ENCODE results near the gene NDOR1. TPM values are rescaled to one million over a fixed set of nuclear protein-coding genes. Genes with fewer than 3 reads are reported as not detected.

Gene NDOR1
- total and polyA plus RNA-seq, 2 of the 8 experiments (the other 6 are each of a cell fraction or from before 2014, with no cell fraction given), result 25.7 to 32.3 TPM

DNA sequence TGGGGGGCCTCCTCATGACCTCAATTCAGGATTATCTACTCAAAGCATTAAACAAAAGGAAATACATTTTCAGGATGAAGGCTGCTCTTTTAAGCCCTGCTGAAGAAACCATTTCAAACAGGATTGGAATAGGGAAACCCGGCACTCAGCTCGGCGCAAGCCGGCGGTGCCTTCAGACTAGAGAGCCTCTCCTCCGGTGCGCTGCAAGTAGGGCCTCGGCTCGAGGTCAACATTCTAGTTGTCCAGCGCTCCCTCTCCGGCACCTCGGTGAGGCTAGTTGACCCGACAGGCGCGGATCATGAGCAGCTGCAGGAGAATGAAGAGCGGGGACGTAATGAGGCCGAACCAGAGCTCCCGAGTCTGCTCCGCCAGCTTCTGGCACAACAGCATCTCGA lies 772 bp upstream of the NDOR1 start:
- Histone ChIP-seq H3K4me2 (ENCODE audit: insufficient read depth in 1 of 2, low read depth in 2 of 2, low read length in 2 of 2) (peak overlapping the region; percentile 90 to 91), H3K79me2 (ENCODE audit: control insufficient read depth in 1 of 2, insufficient read depth in 2 of 2, low read length in 2 of 2) (peaks cover 0 to 46% of the 10 kb centered on the region in 2 experiments; a peak in 3 of 4 replicates), H3K27ac (ENCODE audit: low read depth, low read length) (no peak overlapping the region), H2BK12ac (ENCODE audit: low read depth, low read length) (no peak overlapping the region), H4K5ac (ENCODE audit: insufficient read length, low read depth, low read length) (no peak overlapping the region), H3K4me3 (ENCODE audit: extremely low read depth in 1 of 4, insufficient read depth in 2 of 4, low read depth in 3 of 4, low read length in 4 of 4) (peak overlapping the region; percentile 78 to 96 (median 89)), H2BK120ac (replicated peaks; ENCODE audit: low read depth, low read length) (no peak overlapping the region), H2AFZ (ENCODE audit: low read length) (no peak overlapping the region), H2BK20ac (ENCODE audit: low read length) (no peak overlapping the region), H3K56ac (replicated peaks; ENCODE audit: insufficient read length, low read depth, low read length) (no peak overlapping the region), H2AK5ac (ENCODE audit: low read depth, low read length) (no peak overlapping the region), H2BK5ac (ENCODE audit: low read depth, low read length) (peak overlapping the region; percentile 66; the same call in 1 of the 2 replicates), H3K27me3 (replicated peaks in 1 of 4; ENCODE audit: control insufficient read depth in 3 of 4, extremely low read depth in 1 of 4, insufficient read depth in 3 of 4, low read length in 3 of 4) (no peaks in the 10 kb centered on the region), H3K18ac (ENCODE audit: extremely low read depth, low read length) (no peak overlapping the region), H4K20me1 (replicated peaks in 1 of 2; ENCODE audit: control insufficient read depth in 1 of 2, insufficient read depth in 2 of 2, low read length in 2 of 2) (peaks cover 0 to 12% of the 10 kb centered on the region in 2 experiments), H3K4me1 (replicated peaks in 1 of 4; ENCODE audit: control insufficient read depth in 3 of 4, insufficient read depth in 4 of 4, low read length in 3 of 4) (peaks cover 7 to 25% (median 14%) of the 10 kb centered on the region in 4 experiments), H3K9me3 (ENCODE audit: insufficient read depth in 2 of 2, low read depth in 1 of 2, low read length in 1 of 2) (no peaks in the 10 kb centered on the region), H3K23ac (ENCODE audit: insufficient read length) (no peak overlapping the region), H3K36me3 (ENCODE audit: control insufficient read depth in 2 of 4, insufficient read depth in 4 of 4, low read length in 3 of 4) (peaks cover 0 to 4% (median 0%) of the 10 kb centered on the region in 4 experiments; a peak in 1 of 8 replicates), H4K8ac (ENCODE audit: extremely low read depth, insufficient read depth, low read length) (peak overlapping the region; percentile 97; the same call in 1 of the 2 replicates), H4K91ac (replicated peaks; ENCODE audit: insufficient read length, low read length) (no peak overlapping the region), H3K9ac (replicated peaks in 1 of 4; ENCODE audit: extremely low read depth in 1 of 4, low read depth in 3 of 4, low read length in 3 of 4) (peak overlapping the region; percentile 84 to 99 (median 89)), H2BK15ac (ENCODE audit: low read length) (no peak overlapping the region; the same call in 1 of the 2 replicates), H3K79me1 (ENCODE audit: low read depth, low read length) (peaks cover 17% of the 10 kb centered on the region), H3K14ac (ENCODE audit: insufficient read length) (no peak overlapping the region), H3K4ac (replicated peaks; ENCODE audit: insufficient read length, low read depth, low read length) (no peak overlapping the region), H3K23me2 (ENCODE audit: low read depth, low read length) (peaks cover 17% of the 10 kb centered on the region)
- TF ChIP-seq CTBP2 (IDR thresholded peaks at IDR 0.05; ENCODE audit: borderline replicate concordance, insufficient read depth, insufficient read length, low read length) (no peak), SP4 (IDR thresholded peaks at IDR 0.05; ENCODE audit: low read length) (no peak), SUZ12 (IDR thresholded peaks at IDR 0.05; ENCODE audit: low read length) (no peak), RBBP5 (IDR thresholded peaks at IDR 0.05; ENCODE audit: borderline replicate concordance, low read depth, low read length) (no peak), GABPA (IDR thresholded peaks at IDR 0.05; ENCODE audit: borderline replicate concordance, insufficient read depth, low read length) (no peak), NRF1 (IDR thresholded peaks at IDR 0.05; ENCODE audit: low read depth, low read length) (no peak)
- TF ChIP-seq, protein P1, sequence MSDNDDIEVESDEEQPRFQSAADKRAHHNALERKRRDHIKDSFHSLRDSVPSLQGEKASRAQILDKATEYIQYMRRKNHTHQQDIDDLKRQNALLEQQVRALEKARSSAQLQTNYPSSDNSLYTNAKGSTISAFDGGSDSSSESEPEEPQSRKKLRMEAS (IDR thresholded peaks at IDR 0.05), result no peak
- 39% methylated on average over 21 of the region's 21 CpGs; no CpG with 5 or more reads in 1 of the 2 experiments for WGBS, 2 experiments (ENCODE audit: extremely low coverage in 1 of 2, insufficient coverage in 1 of 2, insufficient read length in 1 of 2, insufficient replicate concordance in 2 of 2, low coverage in 1 of 2, low lambda C conversion rate in 2 of 2, missing lambda C conversion rate in 1 of 2)
- ChIA-PET CTCF (ENCODE audit: partially characterized antibody) (interaction anchor here (1.0 to 4.9 kb wide), 9 partner anchors 10 to 175 kb away, joined by 3 to 23 read pairs (median 5); partner anchors contain the start of genes ANAPC2 and SSNA1), POLR2A (ENCODE audit: partially characterized antibody) (interaction anchor here (0.9 to 69.9 kb wide), 8 partner anchors 13 to 80 kb away, joined by 3 to 1462 read pairs (median 10); partner anchors contain the start of genes ANAPC2, CYSRT1, NELFB and RNF208)
- FAIRE-seq (no peak), DNase-seq (ENCODE audit: low read depth in 1 of 2, low spot score in 2 of 2) (no peak)

Data from H1 (cell line).